Activated naive CD8-positive, alpha-beta T cell treated with anti-CD3 and anti-CD28 coated beads, Interleukin-2, amount 50 U/mL, for 24 hours (primary cell): ENCODE measurements around the gene TOX4.
"Not testable (repeated sequence)": the region's sequence is repeated elsewhere in the genome, so short reads cannot be mapped to it uniquely, and the experiment has no call there.

Experiments
- ATAC-seq: fragments of 150-1000 bp; cut with Tn5 transposase; one replicate; pipeline ENCODE4 v1.10.0; 2021
- DNase-seq: peaks from one replicate; pipeline ENCODE4 v3.0.0; 2021
- H3K27ac Mint-ChIP-seq: one replicate; pipeline ENCODE4 v1.8.0; 2021; ENCODE audit warnings: mild to moderate bottlenecking, mixed read lengths
- H3K27me3 Mint-ChIP-seq: one replicate; pipeline ENCODE4 v1.8.0; 2021; ENCODE audit warnings: mixed read lengths
- H3K36me3 Mint-ChIP-seq: one replicate; pipeline ENCODE4 v1.8.0; 2021; ENCODE audit warnings: low read depth, mixed read lengths
- H3K4me1 Mint-ChIP-seq: one replicate; pipeline ENCODE4 v1.8.0; 2021; ENCODE audit warnings: mixed read lengths
- H3K4me3 Mint-ChIP-seq: one replicate; pipeline ENCODE4 v1.8.0; 2021; ENCODE audit warnings: mild to moderate bottlenecking, moderate library complexity, mixed read lengths
- H3K9me3 Mint-ChIP-seq: one replicate; pipeline ENCODE4 v1.8.0; 2021; ENCODE audit warnings: mixed read lengths

The TOX4 gene

GRCh38 chr14:21536418-21537089 is 59.6 kb downstream of the TOX4 start:
- no peak for ATAC-seq
- Mint-ChIP-seq H3K9me3 (no peaks in the 10 kb centered on the region), H3K27ac (no peak overlapping the region), H3K4me3 (no peak overlapping the region), H3K36me3 (no peaks in the 10 kb centered on the region), H3K4me1 (peaks cover 8% of the 10 kb centered on the region), H3K27me3 (peaks cover 55% of the 10 kb centered on the region)
- no peak for DNase-seq

- H3K9me3 Mint-ChIP-seq, result no peaks in the 10 kb centered on the region
- no peak overlapping the region for H3K4me3 Mint-ChIP-seq
- ATAC-seq (no peak), DNase-seq (no peak)
- peaks cover 8% of the 10 kb centered on the region for H3K4me1 Mint-ChIP-seq
- H3K27ac Mint-ChIP-seq, result no peak overlapping the region
- no peaks in the 10 kb centered on the region for H3K36me3 Mint-ChIP-seq
- H3K27me3 Mint-ChIP-seq, result peaks cover 55% of the 10 kb centered on the region
Measured at GRCh38 chr14:21537090-21537424, 60.1 kb downstream of the TOX4 start.

GRCh38 chr14:21539189-21539940 is 62.4 kb downstream of the TOX4 start:
- peaks cover 48% of the 10 kb centered on the region for H3K27me3 Mint-ChIP-seq
- ATAC-seq, result no peak
- H3K36me3 Mint-ChIP-seq, result no peaks in the 10 kb centered on the region
- no peak overlapping the region for H3K4me3 Mint-ChIP-seq
- H3K4me1 Mint-ChIP-seq, result peaks cover 8% of the 10 kb centered on the region
- no peaks in the 10 kb centered on the region for H3K9me3 Mint-ChIP-seq
- DNase-seq, result no peak
- H3K27ac Mint-ChIP-seq, result no peak overlapping the region

GRCh38 chr14:21541413-21542074 is 64.5 kb downstream of the TOX4 start:
- Mint-ChIP-seq H3K9me3 (no peaks in the 10 kb centered on the region), H3K4me3 (no peak overlapping the region), H3K4me1 (peaks cover 6% of the 10 kb centered on the region), H3K27ac (no peak overlapping the region), H3K36me3 (no peaks in the 10 kb centered on the region), H3K27me3 (peaks cover 28% of the 10 kb centered on the region)
- ATAC-seq (no peak), DNase-seq (no peak)

- Mint-ChIP-seq H3K36me3 (no peaks in the 10 kb centered on the region), H3K9me3 (no peaks in the 10 kb centered on the region), H3K4me1 (no peaks in the 10 kb centered on the region), H3K4me3 (no peak overlapping the region), H3K27ac (no peak overlapping the region), H3K27me3 (peaks cover 13% of the 10 kb centered on the region)
- ATAC-seq, result no peak
- DNase-seq, result no peak
Measured at GRCh38 chr14:21543521-21543960, 66.5 kb downstream of the TOX4 start.

GRCh38 chr14:21543963-21544362 is 67.0 kb downstream of the TOX4 start:
- no peaks in the 10 kb centered on the region for H3K36me3 Mint-ChIP-seq

GRCh38 chr14:21544588-21544987 is 67.6 kb downstream of the TOX4 start:
- not testable (repeated sequence) for H3K4me1 Mint-ChIP-seq, ATAC-seq, H3K27ac Mint-ChIP-seq, DNase-seq, H3K4me3 Mint-ChIP-seq, H3K9me3 Mint-ChIP-seq, H3K36me3 Mint-ChIP-seq, H3K27me3 Mint-ChIP-seq

More at GRCh38 chr14:21543963-21544362, 67.0 kb downstream of the TOX4 start:
- no peak for ATAC-seq
- H3K9me3 Mint-ChIP-seq, result no peaks in the 10 kb centered on the region
- H3K27ac Mint-ChIP-seq, result no peak overlapping the region
- H3K4me3 Mint-ChIP-seq, result no peak overlapping the region
- no peaks in the 10 kb centered on the region for H3K4me1 Mint-ChIP-seq
- peaks cover 10% of the 10 kb centered on the region for H3K27me3 Mint-ChIP-seq
- no peak for DNase-seq
